ENCODE data around the gene ECHDC1.

Gene ECHDC1

GRCh38 chr6:127319686-127320085 is 23.7 kb downstream of the ECHDC1 start:
- Histone ChIP-seq H3K36me3 (ENCODE audit: insufficient read depth, low read length) (peaks cover 29% of the 10 kb centered on the region), H3K9me3 (ENCODE audit: low read length) (no peaks in the 10 kb centered on the region), H3K27me3 (ENCODE audit: insufficient read depth, low read length) (no peaks in the 10 kb centered on the region), H3K4me2 (ENCODE audit: low read length) (no peak overlapping the region), H3F3A (ENCODE audit: insufficient read depth, low read length) (no peaks in the 10 kb centered on the region), H3K27ac (ENCODE audit: low read depth, low read length, poor library complexity, severe bottlenecking) (no peak overlapping the region), H2AFZ (ENCODE audit: low read length) (no peak overlapping the region), H3K9ac (ENCODE audit: low read length) (no peak overlapping the region), H3K4me1 (ENCODE audit: insufficient read depth, low read length, severe bottlenecking) (no peaks in the 10 kb centered on the region), H4K20me1 (ENCODE audit: insufficient read depth, low read length) (no peaks in the 10 kb centered on the region), H3K9me2 (ENCODE audit: low read depth, low read length) (no peaks in the 10 kb centered on the region), H3K79me2 (ENCODE audit: insufficient read depth, low read length) (no peaks in the 10 kb centered on the region), H3K4me3 (ENCODE audit: low read depth, low read length, poor library complexity, severe bottlenecking) (no peak overlapping the region)
- TF ChIP-seq, protein P1, sequence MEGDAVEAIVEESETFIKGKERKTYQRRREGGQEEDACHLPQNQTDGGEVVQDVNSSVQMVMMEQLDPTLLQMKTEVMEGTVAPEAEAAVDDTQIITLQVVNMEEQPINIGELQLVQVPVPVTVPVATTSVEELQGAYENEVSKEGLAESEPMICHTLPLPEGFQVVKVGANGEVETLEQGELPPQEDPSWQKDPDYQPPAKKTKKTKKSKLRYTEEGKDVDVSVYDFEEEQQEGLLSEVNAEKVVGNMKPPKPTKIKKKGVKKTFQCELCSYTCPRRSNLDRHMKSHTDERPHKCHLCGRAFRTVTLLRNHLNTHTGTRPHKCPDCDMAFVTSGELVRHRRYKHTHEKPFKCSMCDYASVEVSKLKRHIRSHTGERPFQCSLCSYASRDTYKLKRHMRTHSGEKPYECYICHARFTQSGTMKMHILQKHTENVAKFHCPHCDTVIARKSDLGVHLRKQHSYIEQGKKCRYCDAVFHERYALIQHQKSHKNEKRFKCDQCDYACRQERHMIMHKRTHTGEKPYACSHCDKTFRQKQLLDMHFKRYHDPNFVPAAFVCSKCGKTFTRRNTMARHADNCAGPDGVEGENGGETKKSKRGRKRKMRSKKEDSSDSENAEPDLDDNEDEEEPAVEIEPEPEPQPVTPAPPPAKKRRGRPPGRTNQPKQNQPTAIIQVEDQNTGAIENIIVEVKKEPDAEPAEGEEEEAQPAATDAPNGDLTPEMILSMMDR (IDR thresholded peaks at IDR 0.05; ENCODE audit: low read length): no peak
- no peak for TF ChIP-seq EZH2 (IDR thresholded peaks at IDR 0.05; ENCODE audit: borderline replicate concordance, low read length)

DNA sequence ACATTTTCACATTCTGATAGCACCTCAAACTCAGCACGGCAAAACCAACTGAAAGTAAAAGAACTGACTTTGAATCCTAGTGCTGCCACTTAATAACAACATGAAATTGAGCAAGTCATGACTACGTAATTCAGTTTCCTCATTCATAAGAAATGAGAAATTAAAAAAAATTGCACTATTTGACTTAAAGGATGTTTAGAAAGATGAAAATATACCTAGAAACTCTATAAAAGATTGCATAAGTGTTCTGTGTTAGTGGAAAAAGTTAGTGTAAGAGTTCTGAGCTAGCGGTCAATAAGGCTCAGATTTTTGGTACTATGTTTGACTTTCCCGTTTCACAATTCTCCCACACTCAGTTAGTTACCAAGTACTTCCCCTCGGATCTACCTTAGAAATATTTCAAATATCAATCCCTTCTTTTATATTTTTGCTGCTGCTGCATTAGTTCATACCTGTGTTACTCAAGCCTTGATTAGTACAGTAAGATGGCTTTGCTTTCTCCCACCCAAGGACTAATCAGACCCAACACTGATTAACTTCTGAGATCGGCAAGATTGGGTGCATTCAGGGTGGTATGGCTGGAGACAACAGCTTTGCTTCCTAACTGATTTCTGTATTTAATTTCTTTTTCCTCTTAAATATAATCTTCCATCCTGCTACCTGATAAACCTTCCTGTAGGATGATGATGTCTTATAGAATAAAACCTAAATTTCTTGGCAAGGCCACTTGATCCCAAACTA is 25.9 kb downstream of the ECHDC1 start:
- no peak overlapping the region for H3K4me2 ChIP-seq (ENCODE audit: low read length)
- no peaks in the 10 kb centered on the region for H3F3A ChIP-seq (ENCODE audit: insufficient read depth, low read length)
- H3K9me2 ChIP-seq (ENCODE audit: low read depth, low read length): no peaks in the 10 kb centered on the region
- H3K9me3 ChIP-seq (ENCODE audit: low read length): no peaks in the 10 kb centered on the region
- H3K27me3 ChIP-seq (ENCODE audit: insufficient read depth, low read length): no peaks in the 10 kb centered on the region
- no peak overlapping the region for H2AFZ ChIP-seq (ENCODE audit: low read length)
- H3K9ac ChIP-seq (ENCODE audit: low read length): no peak overlapping the region
- no peaks in the 10 kb centered on the region for H3K79me2 ChIP-seq (ENCODE audit: insufficient read depth, low read length)
- H3K4me3 ChIP-seq (ENCODE audit: low read depth, low read length, poor library complexity, severe bottlenecking): no peak overlapping the region
- H4K20me1 ChIP-seq (ENCODE audit: insufficient read depth, low read length): no peaks in the 10 kb centered on the region
- H3K4me1 ChIP-seq (ENCODE audit: insufficient read depth, low read length, severe bottlenecking): no peaks in the 10 kb centered on the region
- H3K36me3 ChIP-seq (ENCODE audit: insufficient read depth, low read length): peaks cover 36% of the 10 kb centered on the region
- no peak for TF ChIP-seq EZH2 (IDR thresholded peaks at IDR 0.05; ENCODE audit: borderline replicate concordance, low read length)
- TF ChIP-seq, protein P1 (IDR thresholded peaks at IDR 0.05; ENCODE audit: low read length): no peak
- H3K27ac ChIP-seq (ENCODE audit: low read depth, low read length, poor library complexity, severe bottlenecking): no peak overlapping the region

DNA sequence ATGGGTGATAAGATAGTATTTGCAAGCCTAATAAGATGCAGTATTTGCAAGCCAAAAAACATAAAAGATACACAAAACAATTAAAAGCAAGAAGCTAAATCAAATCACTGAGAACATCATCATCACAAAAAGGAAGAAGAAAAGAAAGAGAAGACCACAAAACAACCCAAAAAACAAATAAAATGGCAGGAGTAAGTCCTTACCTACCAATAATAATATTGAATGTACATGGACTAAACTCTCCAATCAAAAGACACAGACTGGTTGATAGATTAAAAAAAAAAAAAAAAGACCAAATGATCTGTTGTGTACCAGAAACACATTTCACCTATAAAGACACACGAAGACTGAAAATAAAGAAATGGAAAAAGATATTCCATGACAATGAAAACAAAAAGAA is 37.7 kb downstream of the ECHDC1 start:
- Histone ChIP-seq H3K4me3 (ENCODE audit: low read depth, low read length, poor library complexity, severe bottlenecking) (no peak overlapping the region), H3K79me2 (ENCODE audit: insufficient read depth, low read length) (no peaks in the 10 kb centered on the region)

More for the DNA sequence above, 37.7 kb downstream of the ECHDC1 start:
- H3K27me3 ChIP-seq (ENCODE audit: insufficient read depth, low read length): no peaks in the 10 kb centered on the region
- H3K9ac ChIP-seq (ENCODE audit: low read length): no peak overlapping the region
- H3K27ac ChIP-seq (ENCODE audit: low read depth, low read length, poor library complexity, severe bottlenecking): no peak overlapping the region
- H4K20me1 ChIP-seq (ENCODE audit: insufficient read depth, low read length): no peaks in the 10 kb centered on the region
- no peak overlapping the region for H2AFZ ChIP-seq (ENCODE audit: low read length)
- peaks cover 40% of the 10 kb centered on the region for H3K36me3 ChIP-seq (ENCODE audit: insufficient read depth, low read length)
- H3K4me1 ChIP-seq (ENCODE audit: insufficient read depth, low read length, severe bottlenecking): no peaks in the 10 kb centered on the region
- H3K4me2 ChIP-seq (ENCODE audit: low read length): no peak overlapping the region
- peaks cover 7% of the 10 kb centered on the region; the same call in 1 of the 2 replicates for H3K9me3 ChIP-seq (ENCODE audit: low read length)
- TF ChIP-seq, protein P1 (IDR thresholded peaks at IDR 0.05; ENCODE audit: low read length): no peak
- no peak for TF ChIP-seq EZH2 (IDR thresholded peaks at IDR 0.05; ENCODE audit: borderline replicate concordance, low read length)
- no peaks in the 10 kb centered on the region for H3K9me2 ChIP-seq (ENCODE audit: low read depth, low read length)
- H3F3A ChIP-seq (ENCODE audit: insufficient read depth, low read length): no peaks in the 10 kb centered on the region

Data from OCI-LY1 (cell line).